Hepatocyte (in vitro differentiated cells): ENCODE data around the gene CELF4. TPM values are rescaled to one million over a fixed set of nuclear protein-coding genes. Genes with fewer than 3 reads are reported as not detected.

Source experiments
- DNase-seq: peaks from one replicate; pipeline ENCODE4 v3.0.0-alpha.2; 2016; ENCODE audit warnings: low spot score
- H2AFZ ChIP-seq: fragments of 200-600 bp; sonication (generic); 2 replicates; pipeline ENCODE4 v1.6.0; 2016; ENCODE audit warnings: antibody characterized with exemption, mild to moderate bottlenecking
- H3K27ac ChIP-seq: fragments of 200-600 bp; sonication (generic); 2 replicates; pipeline ENCODE4 v1.5.1; 2016; ENCODE audit warnings: mild to moderate bottlenecking
- H3K27me3 ChIP-seq: fragments of 200-600 bp; sonication (generic); 2 replicates; pipeline ENCODE4 v1.6.1; 2016
- H3K36me3 ChIP-seq: fragments of 200-600 bp; sonication (generic); replicated peaks from 2 replicates; pipeline ENCODE4 v1.5.1; 2016; ENCODE audit warnings: low read depth; ENCODE audit not compliant: insufficient read depth
- H3K4me1 ChIP-seq: fragments of 200-600 bp; sonication (generic); 2 replicates; pipeline ENCODE4 v1.5.1; 2016; ENCODE audit warnings: mild to moderate bottlenecking, moderate library complexity; ENCODE audit not compliant: insufficient read depth
- H3K4me2 ChIP-seq: fragments of 200-600 bp; sonication (generic); 2 replicates; pipeline ENCODE4 v1.6.0; 2016
- H3K4me3 ChIP-seq: fragments of 200-600 bp; sonication (generic); 2 replicates; pipeline ENCODE4 v1.5.1; 2016; ENCODE audit warnings: mild to moderate bottlenecking
- H3K79me2 ChIP-seq: fragments of 200-600 bp; sonication (generic); 2 replicates; pipeline ENCODE4 v1.6.0; 2017; ENCODE audit warnings: mild to moderate bottlenecking
- H3K9me2 ChIP-seq: fragments of 200-600 bp; sonication (generic); replicated peaks from 2 replicates; pipeline ENCODE4 v1.6.0; 2017; ENCODE audit warnings: mild to moderate bottlenecking; ENCODE audit not compliant: insufficient read depth
- H3K9me3 ChIP-seq: fragments of 200-600 bp; sonication (generic); 2 replicates; pipeline ENCODE4 v1.5.1; 2016; ENCODE audit warnings: low read depth, mild to moderate bottlenecking
- H4K20me1 ChIP-seq: fragments of 200-600 bp; sonication (generic); 2 replicates; pipeline ENCODE4 v1.6.0; 2016; ENCODE audit warnings: mild to moderate bottlenecking; ENCODE audit not compliant: insufficient read depth, poor library complexity, severe bottlenecking
- EZH2 ChIP-seq: fragments of 200-600 bp; sonication (generic); IDR thresholded peaks from 2 replicates; pipeline ENCODE4 v1.6.1; 2016; ENCODE audit warnings: antibody characterized with exemption, mild to moderate bottlenecking, borderline replicate concordance
- EZH2phosphoT487 ChIP-seq: fragments of 200-600 bp; sonication (generic); IDR thresholded peaks from one replicate; pipeline ENCODE4 v1.6.1; 2018; ENCODE audit warnings: antibody characterized with exemption, mild to moderate bottlenecking, low read depth, moderate library complexity; ENCODE audit not compliant: unreplicated experiment, severe bottlenecking
- WGBS: methylation state at CpG from one replicate; pipeline ENCODE4 v1.1.6; 2016; ENCODE audit warnings: low lambda C conversion rate; ENCODE audit errors: missing lambda C conversion rate; 5-methylcytosine and 5-hydroxymethylcytosine counted together
- polyA plus RNA-seq: library from polyadenylated mRNA; unstranded; fragments of >200 nt; fragmentation: Nextera tagmentation; extraction: Ambion mirVana; gene quantifications from 2 replicates; pipeline ENCODE4 v1.2.1, GENCODE V29; 2016
- total RNA-seq: library from RNA; depleted of rRNA; stranded (reverse); fragments of >200 nt; gene quantifications from 2 replicates; pipeline ENCODE4 v1.2.3, GENCODE V29; 2014
- TF ChIP-seq, protein P1 (sequence below): fragments of 200-600 bp; sonication (generic); IDR thresholded peaks from 2 replicates; pipeline ENCODE4 v1.5.1; 2016; ENCODE audit warnings: antibody characterized with exemption, mild to moderate bottlenecking; ENCODE audit not compliant: poor library complexity

CELF4 gene
- total and polyA plus RNA-seq, 2 experiments from 2014 or later = 1.3 to 2.9 TPM

DNA sequence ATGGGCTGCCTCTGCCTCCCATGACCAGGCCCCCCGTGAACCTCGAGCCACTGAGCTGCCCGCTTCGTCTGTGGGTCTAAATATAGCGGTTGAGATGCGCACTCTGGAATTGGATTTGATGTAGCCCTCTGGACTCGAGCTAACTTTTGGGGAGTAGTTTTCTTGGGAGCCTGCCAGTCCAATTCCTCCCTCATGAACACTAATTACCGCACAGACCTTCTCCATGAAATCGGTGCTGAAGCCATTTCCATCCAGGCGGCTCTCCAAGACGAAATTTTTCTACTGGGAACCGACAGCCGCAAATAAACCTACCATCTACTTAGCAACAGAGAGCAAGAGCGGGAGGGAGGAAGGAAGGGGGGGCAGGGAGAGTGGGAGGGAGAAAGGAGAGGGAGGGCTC, 63.6 kb downstream of the CELF4 start:
- peaks cover 8% of the 10 kb centered on the region for H3K4me1 ChIP-seq
- 85% methylated on average over 14 of the region's 14 CpGs for WGBS
- H4K20me1 ChIP-seq = no peaks in the 10 kb centered on the region
- H3K4me2 ChIP-seq = no peak overlapping the region
- no peaks in the 10 kb centered on the region for H3K9me3 ChIP-seq
- no peak overlapping the region for H3K4me3 ChIP-seq
- no peaks in the 10 kb centered on the region for H3K9me2 ChIP-seq
- TF ChIP-seq EZH2 (no peak), EZH2phosphoT487 (no peak)
- TF ChIP-seq, protein P1, sequence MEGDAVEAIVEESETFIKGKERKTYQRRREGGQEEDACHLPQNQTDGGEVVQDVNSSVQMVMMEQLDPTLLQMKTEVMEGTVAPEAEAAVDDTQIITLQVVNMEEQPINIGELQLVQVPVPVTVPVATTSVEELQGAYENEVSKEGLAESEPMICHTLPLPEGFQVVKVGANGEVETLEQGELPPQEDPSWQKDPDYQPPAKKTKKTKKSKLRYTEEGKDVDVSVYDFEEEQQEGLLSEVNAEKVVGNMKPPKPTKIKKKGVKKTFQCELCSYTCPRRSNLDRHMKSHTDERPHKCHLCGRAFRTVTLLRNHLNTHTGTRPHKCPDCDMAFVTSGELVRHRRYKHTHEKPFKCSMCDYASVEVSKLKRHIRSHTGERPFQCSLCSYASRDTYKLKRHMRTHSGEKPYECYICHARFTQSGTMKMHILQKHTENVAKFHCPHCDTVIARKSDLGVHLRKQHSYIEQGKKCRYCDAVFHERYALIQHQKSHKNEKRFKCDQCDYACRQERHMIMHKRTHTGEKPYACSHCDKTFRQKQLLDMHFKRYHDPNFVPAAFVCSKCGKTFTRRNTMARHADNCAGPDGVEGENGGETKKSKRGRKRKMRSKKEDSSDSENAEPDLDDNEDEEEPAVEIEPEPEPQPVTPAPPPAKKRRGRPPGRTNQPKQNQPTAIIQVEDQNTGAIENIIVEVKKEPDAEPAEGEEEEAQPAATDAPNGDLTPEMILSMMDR = no peak
- no peaks in the 10 kb centered on the region for H3K79me2 ChIP-seq
- no peak overlapping the region for H2AFZ ChIP-seq
- H3K27me3 ChIP-seq = no peaks in the 10 kb centered on the region
- H3K27ac ChIP-seq = no peak overlapping the region
- no peaks in the 10 kb centered on the region for H3K36me3 ChIP-seq
- no peak for DNase-seq

GRCh38 chr18:37501136-37501535, 64.5 kb downstream of the CELF4 start:
- DNase-seq = no peak
- Histone ChIP-seq H3K4me2 (no peak overlapping the region), H3K4me3 (no peak overlapping the region), H4K20me1 (no peaks in the 10 kb centered on the region), H3K36me3 (no peaks in the 10 kb centered on the region), H2AFZ (no peak overlapping the region), H3K79me2 (no peaks in the 10 kb centered on the region), H3K4me1 (peaks cover 8% of the 10 kb centered on the region), H3K27me3 (no peaks in the 10 kb centered on the region), H3K9me2 (no peaks in the 10 kb centered on the region), H3K27ac (no peak overlapping the region), H3K9me3 (no peaks in the 10 kb centered on the region)
- WGBS = 62% methylated on average over 4 of the region's 4 CpGs
- TF ChIP-seq, protein P1 = no peak
- TF ChIP-seq EZH2 (no peak), EZH2phosphoT487 (no peak)

- Histone ChIP-seq H3K4me3 (no peak overlapping the region), H3K4me1 (peaks cover 8% of the 10 kb centered on the region), H3K27me3 (no peaks in the 10 kb centered on the region), H2AFZ (no peak overlapping the region), H3K9me2 (no peaks in the 10 kb centered on the region), H3K4me2 (no peak overlapping the region), H3K79me2 (no peaks in the 10 kb centered on the region), H4K20me1 (no peaks in the 10 kb centered on the region), H3K36me3 (no peaks in the 10 kb centered on the region), H3K27ac (no peak overlapping the region), H3K9me3 (no peaks in the 10 kb centered on the region)
- 91% methylated on average over 10 of the region's 10 CpGs for WGBS
- DNase-seq = no peak
- TF ChIP-seq EZH2 (no peak), EZH2phosphoT487 (no peak)
- TF ChIP-seq, protein P1 = no peak
These were observed 65.7 kb downstream of the CELF4 start for GRCh38 chr18:37499913-37500312.

- Histone ChIP-seq H3K4me3 (no peak overlapping the region), H3K27ac (no peak overlapping the region), H3K9me2 (no peaks in the 10 kb centered on the region), H3K79me2 (no peaks in the 10 kb centered on the region), H3K4me2 (no peak overlapping the region), H3K27me3 (no peaks in the 10 kb centered on the region), H4K20me1 (no peaks in the 10 kb centered on the region), H3K36me3 (no peaks in the 10 kb centered on the region), H3K4me1 (no peaks in the 10 kb centered on the region), H2AFZ (no peak overlapping the region), H3K9me3 (no peaks in the 10 kb centered on the region)
- TF ChIP-seq, protein P1 = no peak
- TF ChIP-seq EZH2phosphoT487 = no peak
- no peak for TF ChIP-seq EZH2
- 67% methylated on average over 4 of the region's 4 CpGs for WGBS
- no peak for DNase-seq
These were observed 66.6 kb downstream of the CELF4 start for GRCh38 chr18:37499044-37499443.
